Kidney tubule cell (primary cell): ENCODE measurements around the gene PPP2R1B.

Source experiments
- DNase-seq: peaks from one replicate; pipeline ENCODE4 v3.0.0-alpha.2; 2018; ENCODE audit warnings: low spot score

The PPP2R1B gene

DNA sequence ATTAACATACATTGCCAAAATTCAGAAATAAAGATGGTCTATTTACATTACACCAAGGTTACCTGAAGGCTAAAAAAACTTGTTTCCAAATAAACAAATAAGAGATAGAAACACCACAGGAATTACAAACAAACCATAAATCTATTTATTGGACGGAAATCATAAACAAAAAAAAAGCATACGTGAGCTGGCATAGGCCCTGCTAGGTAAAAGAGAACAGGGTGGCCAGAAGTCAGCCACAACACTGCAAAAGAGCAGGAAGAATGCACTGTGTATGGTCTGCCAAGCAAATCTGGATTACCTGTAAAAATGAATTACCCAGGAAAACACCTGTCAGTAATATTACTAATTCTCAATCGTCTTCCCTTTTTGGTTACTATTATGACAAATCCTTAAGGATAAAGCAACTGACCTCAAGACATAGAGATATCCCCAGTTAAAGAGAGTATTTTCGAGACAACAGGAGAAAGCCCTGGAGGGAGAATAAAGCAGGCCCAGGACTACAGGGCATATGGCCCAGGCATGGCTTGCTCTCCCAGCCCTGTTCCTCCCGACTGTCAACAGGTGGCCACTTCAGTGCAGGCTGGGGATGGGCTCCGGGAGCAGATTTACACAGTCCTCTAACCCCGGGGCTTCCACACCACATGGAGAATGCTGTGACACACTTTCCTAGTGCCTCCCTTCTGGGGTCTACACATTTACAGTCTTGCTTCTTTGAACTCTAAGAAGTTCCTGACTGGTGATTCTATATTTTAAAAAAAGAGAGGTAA, 18.0 kb downstream of the PPP2R1B start:
- DNase-seq, result no peak

DNA sequence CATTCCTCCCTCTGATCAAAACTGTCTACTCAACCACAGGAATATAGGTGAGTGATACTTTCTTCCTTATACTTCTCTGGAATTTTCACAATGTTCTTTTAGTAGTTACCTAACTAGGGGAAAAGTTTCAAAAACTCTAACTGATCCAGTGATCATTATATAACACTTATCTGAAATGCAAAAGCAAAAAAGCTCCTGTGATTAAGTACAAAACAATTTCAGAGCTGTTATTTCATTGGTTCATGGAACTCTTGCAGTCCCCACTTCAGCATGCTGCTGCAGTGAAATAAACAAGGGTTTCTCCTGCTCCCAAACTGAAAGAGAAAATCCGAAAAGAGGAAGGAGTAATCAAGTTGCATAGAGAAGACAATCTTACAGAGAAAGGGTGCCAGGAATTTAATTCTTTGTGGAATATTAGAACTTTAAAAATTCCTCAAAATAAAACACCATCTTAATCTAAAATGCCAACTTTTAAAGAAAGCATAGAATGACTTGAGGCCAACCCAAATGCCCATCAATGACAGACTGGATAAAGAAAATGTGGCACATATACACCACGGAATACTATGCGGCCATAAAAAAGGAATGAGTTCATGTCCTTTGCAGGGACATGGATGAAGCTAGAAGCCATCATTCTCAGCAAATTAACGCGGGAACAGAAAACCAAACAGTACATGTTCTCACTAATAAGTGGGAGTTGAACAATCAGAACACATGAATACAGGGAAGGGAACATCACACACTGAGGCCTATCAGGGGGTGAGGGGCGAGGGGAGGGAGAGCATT, 20.3 kb downstream of the PPP2R1B start:
- peak; percentile 47 for DNase-seq

DNA sequence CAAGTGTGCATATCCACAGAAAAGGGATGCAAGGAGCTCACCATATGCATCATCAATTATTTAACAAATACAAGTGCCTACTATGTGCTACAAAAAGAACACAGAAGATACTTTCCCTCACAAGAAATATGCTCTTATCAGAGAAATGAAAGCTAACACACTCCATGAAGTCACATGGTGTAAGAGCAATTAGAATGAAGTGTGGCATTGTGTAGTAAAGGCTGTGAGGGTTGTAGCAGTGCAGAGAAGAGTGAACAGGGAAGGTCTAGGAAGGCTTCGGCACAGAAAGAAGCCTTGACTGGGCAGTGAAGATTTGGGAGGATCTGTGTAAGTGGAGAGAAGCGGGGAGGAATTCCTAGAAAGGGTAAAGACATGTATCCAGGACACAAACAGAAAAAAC, 22.5 kb downstream of the PPP2R1B start:
- no peak for DNase-seq

DNA sequence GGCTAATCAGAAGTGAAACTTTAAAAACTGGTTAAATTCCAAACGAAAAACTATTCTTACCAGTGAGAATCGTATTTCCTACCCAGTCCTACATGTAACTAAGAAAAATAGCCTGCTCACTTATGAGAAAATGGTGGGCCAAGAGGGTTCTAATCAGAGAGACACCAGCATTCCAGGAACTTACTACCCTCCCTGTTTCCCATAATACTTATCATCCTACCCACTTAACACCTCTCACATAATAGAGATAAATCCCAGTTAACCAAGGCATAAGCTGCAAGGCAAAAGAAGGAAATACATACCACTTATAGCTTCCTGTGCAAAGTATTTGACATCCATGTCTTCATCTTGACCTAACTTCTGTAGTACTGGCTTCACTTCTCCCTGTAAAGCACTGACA, 24.4 kb downstream of the PPP2R1B start:
- no peak for DNase-seq

DNA sequence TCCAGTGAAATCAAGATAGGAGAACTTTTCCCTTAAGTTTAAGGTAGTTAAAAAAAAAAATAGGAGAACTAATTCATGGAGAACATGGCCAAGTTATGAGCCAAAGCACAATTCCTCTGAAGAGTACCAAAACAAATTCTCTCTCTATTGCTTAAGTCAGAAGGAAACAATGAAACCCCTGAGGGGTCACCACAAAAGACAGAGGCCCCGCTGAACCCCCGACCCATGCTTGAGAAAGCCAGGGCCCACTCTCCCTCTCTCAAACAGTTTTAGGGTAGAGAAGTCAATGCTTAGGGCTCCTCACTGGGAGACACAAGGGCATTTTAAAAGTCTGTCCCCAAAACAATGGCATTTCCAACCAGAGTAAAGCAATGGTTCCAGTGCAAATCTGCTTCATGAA, 26.9 kb downstream of the PPP2R1B start:
- no peak for DNase-seq

DNA sequence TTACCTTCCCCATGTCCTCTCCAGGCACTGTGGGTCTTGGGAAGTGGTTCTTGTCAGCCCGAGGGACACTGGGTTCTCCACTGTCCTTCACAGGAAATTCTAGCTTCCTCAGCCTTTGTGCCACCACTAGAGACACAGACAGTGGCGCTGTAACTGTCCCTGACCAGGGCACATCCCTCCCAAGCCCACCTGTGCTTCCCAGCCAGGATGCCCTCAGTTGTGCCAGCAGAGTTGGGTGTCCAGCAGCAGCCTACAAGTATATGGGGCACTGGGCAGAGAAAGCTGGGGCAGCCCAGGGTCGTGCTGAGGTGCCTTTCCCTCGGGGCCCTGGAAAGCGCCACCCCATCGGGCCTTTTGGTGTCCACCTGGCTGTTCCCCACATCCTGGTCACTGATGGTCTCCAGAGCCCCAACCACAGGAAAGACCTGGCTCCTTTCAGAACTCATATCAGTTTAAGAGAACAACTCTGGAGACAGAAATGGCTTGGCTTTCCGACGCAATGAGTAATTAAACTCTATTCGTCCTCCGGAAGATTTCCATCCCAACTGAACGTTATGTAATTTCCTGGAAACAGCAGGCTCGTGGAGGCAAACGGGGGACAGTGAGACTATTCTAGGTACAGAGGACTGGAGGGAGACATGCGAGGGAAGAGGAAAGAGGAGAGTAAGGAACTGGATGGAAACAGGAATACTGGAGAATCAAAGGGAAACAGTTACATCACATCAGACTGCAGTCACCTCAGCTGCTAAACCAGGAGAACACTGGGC, 28.6 kb downstream of the PPP2R1B start:
- DNase-seq, result no peak

DNA sequence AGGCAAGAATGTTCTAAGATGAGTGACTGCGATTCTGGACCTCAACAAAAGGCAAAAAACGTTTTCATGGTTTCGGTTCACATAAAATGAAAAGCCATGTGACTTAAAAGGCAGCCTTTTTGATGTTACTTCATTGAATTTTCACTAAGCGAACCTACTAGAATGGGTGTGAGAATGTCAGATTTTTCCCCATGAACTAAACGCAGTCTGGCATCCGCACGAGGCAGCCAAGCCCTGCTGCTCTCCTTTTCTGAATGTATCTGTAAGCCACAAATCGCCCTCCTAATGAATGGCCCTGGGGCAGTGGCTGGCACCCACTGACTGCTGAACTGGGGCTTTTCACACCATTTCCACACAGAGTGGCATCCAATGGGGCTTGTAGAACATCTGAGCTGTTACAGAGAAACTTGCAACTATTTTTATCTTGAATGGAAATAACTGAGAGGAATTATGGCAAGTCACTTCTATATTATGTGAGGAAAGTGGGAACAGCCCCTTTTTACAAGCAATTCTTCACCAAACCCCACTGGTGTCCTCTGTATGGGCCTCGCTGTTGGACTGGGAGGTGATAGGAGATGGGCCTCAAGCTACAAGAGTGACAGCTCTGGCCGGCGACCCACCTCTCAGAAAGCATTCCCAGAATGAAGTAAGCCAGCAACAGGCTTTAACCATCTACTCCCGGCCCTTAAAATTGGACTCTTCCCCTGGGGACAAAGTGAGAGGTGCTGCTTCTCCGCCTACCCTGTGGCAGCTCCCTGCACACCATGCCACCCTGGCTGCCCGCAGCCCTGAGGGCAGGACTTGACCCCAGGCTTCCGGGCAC, 29.4 kb downstream of the PPP2R1B start:
- no peak for DNase-seq

DNA sequence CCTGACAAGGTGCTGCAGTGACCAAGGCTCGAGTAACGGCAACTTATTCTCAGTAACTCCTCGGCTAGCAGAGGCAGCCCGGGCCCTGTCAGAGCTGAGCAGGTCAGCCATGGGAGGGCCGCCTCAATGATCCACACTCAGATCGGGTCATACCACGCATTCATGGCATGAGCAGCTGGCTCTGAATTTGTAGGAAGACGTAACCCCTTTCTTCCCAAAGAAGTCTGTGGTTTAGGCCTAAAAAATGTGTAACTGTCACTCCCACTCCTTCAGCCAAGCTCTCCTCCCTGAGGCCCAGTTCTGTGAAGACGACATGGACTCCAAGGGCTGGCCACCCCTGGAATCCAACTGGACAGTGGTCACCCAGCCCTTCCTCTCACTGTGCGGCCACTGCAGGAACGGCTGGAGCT, 30.0 kb downstream of the PPP2R1B start:
- DNase-seq, result no peak

DNA sequence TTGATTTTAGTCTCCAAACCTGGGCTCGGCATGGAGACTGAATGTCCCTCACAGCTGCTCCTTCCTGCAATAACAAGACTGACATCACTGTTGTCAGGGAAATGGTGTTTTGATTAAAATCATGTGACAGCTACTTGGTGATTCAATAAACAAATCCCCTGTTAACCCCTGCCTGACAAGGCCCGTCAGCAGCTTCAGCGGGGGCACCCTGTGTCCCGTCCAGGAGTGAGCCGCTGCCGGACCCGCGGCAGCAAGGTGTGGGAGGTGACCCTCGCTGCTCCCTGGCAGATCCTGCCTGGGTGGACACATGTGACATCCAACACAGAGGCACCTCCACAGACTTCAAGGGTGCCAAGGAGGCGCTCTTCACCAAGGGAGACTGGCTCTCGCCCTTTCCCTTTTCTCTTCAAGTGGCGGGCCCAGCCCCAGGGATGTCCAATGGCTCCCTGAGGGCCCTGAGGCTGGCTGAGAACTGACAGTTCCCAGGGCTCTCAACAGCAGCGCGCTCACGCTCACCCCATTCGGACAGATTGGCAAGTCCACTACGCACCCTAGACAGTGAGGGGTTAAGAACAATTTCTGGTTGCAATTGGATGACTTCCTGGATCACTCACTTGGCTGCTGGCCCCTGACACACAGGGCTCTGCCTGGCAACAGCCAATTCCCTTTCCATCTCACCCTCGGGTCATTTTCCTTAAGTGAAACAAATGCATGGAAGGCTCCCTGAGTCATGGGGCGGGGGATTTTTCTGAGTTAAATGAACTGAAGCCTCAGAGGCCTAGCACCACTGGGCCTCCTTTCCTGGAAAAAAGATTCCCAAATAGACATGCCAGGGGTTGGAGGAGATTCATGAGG, 30.7 kb downstream of the PPP2R1B start:
- DNase-seq, result peak; percentile 99

DNA sequence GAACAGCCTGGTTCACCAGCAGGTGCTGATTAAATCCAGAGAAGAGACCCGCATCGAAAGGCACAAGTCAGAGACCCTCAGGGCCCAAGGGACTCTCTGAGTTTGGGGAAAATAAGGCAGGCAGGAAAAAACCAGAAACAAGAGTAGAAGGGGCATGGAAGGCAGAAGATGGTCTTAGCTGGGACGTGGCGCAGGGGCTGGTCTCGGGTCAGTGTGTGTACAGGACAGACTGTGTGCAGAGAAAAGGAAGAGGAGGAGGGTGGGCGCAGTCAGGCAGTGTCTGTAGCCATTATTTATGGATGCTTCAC, 31.3 kb downstream of the PPP2R1B start:
- DNase-seq, result no peak

DNA sequence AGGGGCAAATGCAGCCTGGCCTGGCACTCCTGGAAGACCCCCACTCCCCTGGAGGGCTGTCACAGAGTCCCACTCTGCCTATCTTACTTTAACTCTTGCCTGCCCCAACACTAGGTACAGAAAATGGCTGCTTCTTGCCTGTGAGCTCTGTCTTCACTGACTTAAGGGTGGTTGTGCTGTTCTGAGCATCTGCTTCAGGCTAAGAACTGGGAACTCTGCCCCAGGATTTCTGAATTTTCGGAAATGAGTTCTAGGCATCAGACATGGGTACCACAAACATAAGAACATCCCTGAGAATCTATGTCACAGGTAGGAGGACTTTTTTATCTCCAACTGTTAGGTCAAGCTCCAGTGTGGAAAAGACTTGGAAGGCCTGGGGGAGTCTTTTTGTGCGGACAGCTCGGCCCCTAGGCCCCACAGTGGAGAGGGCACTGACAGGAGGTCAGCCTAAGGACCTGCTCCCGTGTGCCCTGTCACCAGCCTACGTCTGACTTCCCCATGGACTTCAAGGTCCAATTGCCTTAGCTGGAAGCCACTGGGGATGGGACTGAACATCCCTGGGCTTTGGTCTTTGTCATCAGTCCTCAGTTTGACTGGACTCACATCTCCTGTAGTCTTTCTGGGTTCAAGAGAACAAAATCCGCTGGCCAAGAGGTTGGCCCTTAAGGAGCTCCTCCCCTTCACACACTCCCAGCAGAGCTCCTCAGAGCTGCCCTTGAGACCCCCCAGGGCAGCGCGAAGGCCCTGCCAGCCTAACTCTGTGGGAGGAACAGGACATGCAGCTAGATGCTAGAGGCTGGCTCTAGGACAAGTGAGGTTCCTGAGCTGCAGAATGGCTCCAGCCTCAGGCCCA, 31.9 kb downstream of the PPP2R1B start:
- no peak for DNase-seq

DNA sequence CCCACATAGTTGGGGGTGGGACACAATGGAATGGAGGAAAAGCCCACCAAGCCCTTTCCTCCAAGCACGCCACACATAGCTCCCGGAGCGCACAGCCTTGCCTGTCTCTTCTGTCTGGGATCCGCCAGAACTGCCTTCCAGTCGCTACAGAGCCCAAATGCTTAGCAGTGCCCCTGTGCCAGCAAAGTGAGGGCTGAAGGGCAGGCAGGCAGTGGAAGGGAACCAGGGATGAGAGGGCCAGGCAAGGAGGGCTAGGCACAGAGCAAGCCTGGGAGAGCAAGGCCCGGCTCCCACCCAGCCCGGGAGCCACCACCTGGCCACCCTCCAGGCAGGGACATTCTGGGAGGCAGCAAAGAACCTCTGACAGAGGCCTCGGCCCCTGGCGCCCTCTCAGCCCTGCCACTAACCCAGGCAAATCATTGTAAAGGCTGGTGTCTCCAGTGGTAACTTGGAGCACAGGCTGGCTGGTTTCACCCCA, 32.5 kb downstream of the PPP2R1B start:
- no peak for DNase-seq

DNA sequence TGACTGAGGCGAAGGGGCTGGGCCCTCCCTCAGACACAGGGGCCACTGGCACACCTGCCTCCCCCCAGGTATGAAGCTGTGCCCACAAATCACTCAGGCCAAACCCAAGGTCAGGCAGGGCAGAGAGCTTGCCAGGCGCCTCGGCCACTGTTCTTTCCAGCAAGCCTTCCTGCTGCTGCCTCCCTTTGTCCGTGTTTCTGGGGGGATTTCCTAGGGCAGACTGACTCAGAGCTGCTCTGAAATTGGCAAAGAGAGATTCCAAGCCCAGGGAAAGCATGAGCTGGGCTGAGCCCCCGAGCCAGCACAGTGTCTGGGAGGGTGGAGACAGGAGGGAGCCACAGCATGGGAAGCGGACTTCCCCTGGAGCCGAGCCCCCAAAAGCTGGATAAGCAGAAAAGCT, 33.2 kb downstream of the PPP2R1B start:
- peak; percentile 87 for DNase-seq

DNA sequence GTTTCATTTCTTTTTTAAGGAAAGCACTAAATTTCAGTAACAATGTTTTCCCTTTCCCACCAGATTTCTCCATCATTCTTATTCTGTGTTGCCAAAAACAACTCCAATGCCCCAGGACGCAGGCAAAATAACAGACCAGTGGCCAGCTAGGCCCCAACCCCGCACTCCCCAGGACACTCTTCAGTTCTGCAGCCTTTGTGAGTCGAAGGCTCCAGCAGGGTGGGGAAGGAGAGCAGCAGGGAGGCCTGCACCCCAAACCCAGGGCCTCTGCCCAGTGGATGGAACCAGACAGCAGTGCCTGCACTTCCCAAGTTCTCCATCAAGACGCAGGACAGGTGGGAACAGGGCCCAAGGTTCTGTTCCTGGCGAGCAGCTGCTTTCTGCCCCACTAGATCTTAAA, 34.4 kb downstream of the PPP2R1B start:
- DNase-seq, result no peak

DNA sequence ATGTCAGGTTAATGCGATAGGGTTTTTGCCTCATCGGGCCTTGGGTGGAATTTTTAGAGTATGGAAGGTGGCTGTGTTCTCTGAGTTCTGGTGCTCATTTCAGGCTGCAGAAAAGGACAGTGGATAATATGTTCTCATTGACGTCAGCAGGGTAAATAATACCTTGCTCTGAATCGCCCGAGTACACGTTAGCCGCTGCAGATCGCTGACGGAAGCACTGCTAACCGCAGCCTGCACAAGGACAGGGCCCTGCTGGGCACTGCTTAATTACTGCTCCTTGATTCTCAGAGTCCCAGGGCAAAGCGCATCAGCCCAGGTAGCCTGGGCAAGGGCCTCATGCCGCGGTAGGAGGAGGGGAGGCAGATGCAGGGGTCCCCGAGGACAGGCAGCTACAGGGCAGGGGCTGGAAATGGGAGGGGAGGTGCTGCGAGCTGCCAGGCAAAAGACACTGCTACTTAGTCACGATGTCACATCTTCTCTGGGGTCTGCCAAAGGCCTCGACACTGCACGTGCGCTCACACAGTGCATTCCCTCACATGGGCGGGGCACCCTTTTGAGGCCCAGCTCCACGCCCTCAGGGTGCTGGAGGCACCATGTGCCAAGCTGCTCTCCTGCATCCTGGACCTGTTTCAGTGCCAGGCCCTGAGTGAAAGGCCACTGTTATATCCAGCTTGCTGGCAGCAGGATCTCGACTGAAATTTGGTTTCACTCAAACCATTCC, 35.2 kb downstream of the PPP2R1B start:
- DNase-seq, result peak; percentile 62

DNA sequence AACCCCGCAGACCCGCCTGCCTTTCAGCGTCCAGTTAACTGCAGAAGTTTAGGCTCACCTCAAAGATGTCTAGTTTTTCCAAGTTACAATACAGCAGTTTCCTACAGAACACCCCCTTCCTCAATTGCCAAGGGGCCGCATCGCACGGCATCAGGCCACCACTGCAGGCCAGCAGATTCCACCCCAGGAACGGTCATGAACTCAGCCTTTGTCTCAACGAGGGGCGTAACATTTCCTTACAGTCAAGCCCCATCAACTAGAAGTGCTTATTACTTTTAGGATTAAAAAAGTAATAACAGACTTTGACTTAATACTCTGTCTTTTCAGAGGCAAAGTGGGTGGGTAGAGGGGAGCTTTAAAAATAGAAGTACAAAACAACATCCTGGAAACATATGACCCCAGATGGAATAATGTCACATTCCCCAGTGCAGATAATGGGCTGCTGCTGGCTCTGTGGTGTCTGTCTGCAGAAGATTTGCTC, 36.3 kb downstream of the PPP2R1B start:
- no peak for DNase-seq

DNA sequence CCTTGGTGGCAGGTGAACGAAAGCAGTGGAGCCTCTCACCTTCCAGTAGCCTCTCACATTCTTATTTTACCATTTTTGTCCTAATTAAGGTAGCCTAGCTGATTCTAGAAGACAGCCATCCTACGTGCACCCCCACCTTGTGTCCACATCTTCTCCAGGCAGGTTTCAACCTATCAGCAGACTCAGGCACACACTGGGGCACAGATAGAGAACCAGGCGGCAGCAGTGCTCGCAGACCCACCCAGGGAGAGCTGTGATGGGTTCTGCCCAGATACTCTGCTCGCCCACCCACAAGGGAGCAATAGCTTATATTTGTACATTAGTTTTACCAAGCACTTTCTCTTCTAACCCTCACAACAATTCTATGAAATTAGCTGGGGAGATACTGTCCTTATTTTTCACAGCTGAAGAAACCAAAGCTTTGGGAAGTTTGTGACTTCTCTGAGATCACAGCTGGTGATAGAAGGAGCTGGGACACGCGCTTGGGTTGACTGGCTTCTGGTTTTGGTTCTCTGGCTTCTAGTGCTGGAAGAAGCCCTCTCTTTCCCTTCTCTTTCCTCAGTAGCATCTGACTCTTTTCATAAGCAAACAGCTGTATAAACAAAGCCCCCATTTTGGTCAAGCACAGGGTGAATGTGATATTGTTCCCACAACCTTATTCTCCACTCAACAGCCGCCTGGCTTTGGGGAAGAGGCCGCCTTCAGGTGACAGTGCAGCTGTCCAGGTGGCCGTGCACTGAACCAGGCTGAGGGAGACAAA, 36.9 kb downstream of the PPP2R1B start:
- DNase-seq, result no peak

DNA sequence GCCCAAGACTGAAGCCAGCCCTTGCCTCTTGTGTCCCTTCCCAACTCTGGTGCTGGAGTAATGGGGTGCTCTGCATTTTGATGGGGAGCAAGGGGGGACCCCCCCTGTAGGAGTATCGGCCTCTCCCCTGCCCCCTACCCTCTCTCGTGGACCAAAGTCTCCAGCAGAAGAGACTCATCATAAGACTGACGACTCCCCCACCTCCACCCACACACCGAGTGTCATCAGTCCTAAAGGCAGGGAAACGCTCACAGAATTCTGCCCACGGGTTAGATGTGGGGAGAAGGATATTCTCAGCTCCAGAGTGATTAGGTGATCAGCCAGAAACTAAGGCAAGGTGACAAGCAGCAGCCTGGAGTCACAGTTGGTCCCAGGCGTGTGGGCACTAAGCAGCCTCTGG, 38.8 kb downstream of the PPP2R1B start:
- no peak for DNase-seq
